ENCODE results near the gene PAK6. TPM values are rescaled to one million over a fixed set of nuclear protein-coding genes. Genes with fewer than 3 reads are reported as not detected.

The PAK6 gene
- total RNA-seq, 1 donor from 2014 or later = 5.7 TPM

- ATAC-seq = no peak
- Histone ChIP-seq H3K4me3 (no peak overlapping the region), H3K27ac (no peak overlapping the region), H3K27me3 (no peaks in the 10 kb centered on the region), H3K4me1 (no peaks in the 10 kb centered on the region), H3K9me3 (no peaks in the 10 kb centered on the region), H3K36me3 (no peaks in the 10 kb centered on the region)
- no peak for DNase-seq
- intact Hi-C loops (cut with DNase I) = loop anchor here (5.0 kb wide), 2 partner anchors 55 to 225 kb away; no protein-coding TSS in a partner anchor
- no peak for TF ChIP-seq CTCF (IDR thresholded peaks at IDR 0.05)
These were observed 33.7 kb downstream of the PAK6 start for GRCh38 chr15:40272485-40273056.

- DNase-seq = no peak
- TF ChIP-seq CTCF (IDR thresholded peaks at IDR 0.05) = no peak
- ATAC-seq = no peak
- intact Hi-C loops (cut with DNase I) = loop anchor here (5.0 kb wide), 2 partner anchors 56 to 226 kb away; no protein-coding TSS in a partner anchor
- H3K27me3 ChIP-seq = no peaks in the 10 kb centered on the region
- H3K27ac ChIP-seq = no peak overlapping the region
- H3K4me3 ChIP-seq = no peak overlapping the region
- no peaks in the 10 kb centered on the region for H3K9me3 ChIP-seq
- no peaks in the 10 kb centered on the region for H3K36me3 ChIP-seq
- H3K4me1 ChIP-seq = peaks cover 3% of the 10 kb centered on the region
These were observed 34.6 kb downstream of the PAK6 start for GRCh38 chr15:40273428-40273827.

GRCh38 chr15:40274350-40275274 is 35.7 kb downstream of the PAK6 start:
- H3K27ac ChIP-seq = no peak overlapping the region
- peak; percentile 100 for TF ChIP-seq CTCF (IDR thresholded peaks at IDR 0.05)
- intact Hi-C loops (cut with DNase I) = loop anchor here (5.0 kb wide), 3 partner anchors 57 to 227 kb away; no protein-coding TSS in a partner anchor
- no peaks in the 10 kb centered on the region for H3K9me3 ChIP-seq
- peak; percentile 90 for DNase-seq
- H3K4me1 ChIP-seq = peaks cover 5% of the 10 kb centered on the region
- no peaks in the 10 kb centered on the region for H3K36me3 ChIP-seq
- H3K27me3 ChIP-seq = peaks cover 6% of the 10 kb centered on the region
- peak; percentile 87 for ATAC-seq
- H3K4me3 ChIP-seq = no peak overlapping the region

- intact Hi-C loops (cut with DNase I) = loop anchor here (5.0 kb wide), 1 partner anchor 147 kb away; no protein-coding TSS in a partner anchor
- TF ChIP-seq CTCF (IDR thresholded peaks at IDR 0.05) = no peak
- Histone ChIP-seq H3K27ac (no peak overlapping the region), H3K4me1 (peaks cover 11% of the 10 kb centered on the region), H3K9me3 (no peaks in the 10 kb centered on the region), H3K27me3 (peaks cover 15% of the 10 kb centered on the region), H3K4me3 (no peak overlapping the region), H3K36me3 (no peaks in the 10 kb centered on the region)
- ATAC-seq (no peak), DNase-seq (no peak)
These were observed 36.7 kb downstream of the PAK6 start for GRCh38 chr15:40275523-40275922.

- H3K4me1 ChIP-seq = peaks cover 11% of the 10 kb centered on the region
- intact Hi-C loops (cut with DNase I) = loop anchor here (5.0 kb wide), 1 partner anchor 146 kb away; no protein-coding TSS in a partner anchor
- peaks cover 19% of the 10 kb centered on the region for H3K27me3 ChIP-seq
- no peak for TF ChIP-seq CTCF (IDR thresholded peaks at IDR 0.05)
- no peak for ATAC-seq
- no peak overlapping the region for H3K4me3 ChIP-seq
- no peaks in the 10 kb centered on the region for H3K9me3 ChIP-seq
- no peak for DNase-seq
- no peak overlapping the region for H3K27ac ChIP-seq
- H3K36me3 ChIP-seq = no peaks in the 10 kb centered on the region
These were observed 37.1 kb downstream of the PAK6 start for GRCh38 chr15:40275954-40276353.
